Panc1 (cell line): ENCODE data around the gene TIMM23B.
"Not testable (repeated sequence)": the region's sequence is repeated elsewhere in the genome, so short reads cannot be mapped to it uniquely, and the experiment has no call there.

ENCODE experiments used
- CTCF ChIP-seq: fragments of 450-650 bp; IDR thresholded peaks from 2 replicates; pipeline ENCODE4 v1.5.1; 2017; ENCODE audit warnings: mild to moderate bottlenecking
- REST ChIP-seq, 2 experiments: IDR thresholded peaks; 2 replicates each; pipeline ENCODE4 v1.6.1; 2011 to 2012; ENCODE audit warnings: low read depth in 2 of 2, control low read depth in 1 of 2, low read length in 1 of 2, mild to moderate bottlenecking in 1 of 2, moderate library complexity in 1 of 2; ENCODE audit not compliant: insufficient read depth in 1 of 2

GRCh38 chr10:49952006-49952405, 10.2 kb downstream of the TIMM23B start:
- TF ChIP-seq CTCF; REST (IDR thresholded peaks at IDR 0.05; ENCODE audit: insufficient read depth in 1 of 2, low read depth in 2 of 2, low read length in 1 of 2): not testable (repeated sequence)
